H1 (cell line): ENCODE measurements around the gene ACTL6A. TPM values are rescaled to one million over a fixed set of nuclear protein-coding genes. Genes with fewer than 3 reads are reported as not detected.

Source experiments
- CTCF ChIA-PET: fragments of 300-600 bp; sonication (Branson Sonifier 250); formaldehyde crosslinking; loops from one replicate; lab custom pipeline; 2021; ENCODE audit not compliant: partially characterized antibody; lab: Charles Lee
- POLR2A ChIA-PET: fragments of 300-600 bp; sonication (Branson Sonifier 250); formaldehyde crosslinking; loops from one replicate; lab custom pipeline; 2021; ENCODE audit warnings: inconsistent platforms; ENCODE audit not compliant: partially characterized antibody; lab: Charles Lee
- DNase-seq, 2 experiments: peaks; one replicate each; pipeline versions ENCODE4 v3.0.0 to v3.0.0-alpha.2; 2010 to 2022; ENCODE audit warnings: low spot score in 2 of 2, low read depth in 1 of 2, mixed read lengths in 1 of 2
- FAIRE-seq: peaks from 2 replicates; lab custom pipeline; 2011; peaks lifted over from hg19 to GRCh38; lab: Jason Lieb, UNC
- H2AFZ ChIP-seq: 2 replicates; pipeline ENCODE4 v1.8.1; 2012; ENCODE audit warnings: low read length, inconsistent platforms
- H2AK5ac ChIP-seq: 2 replicates; pipeline ENCODE4 v1.6.1; 2013; ENCODE audit warnings: low read depth, low read length
- H2BK120ac ChIP-seq: replicated peaks from 2 replicates; pipeline ENCODE3; 2013; ENCODE audit warnings: low read depth, low read length, inconsistent platforms
- H2BK12ac ChIP-seq: 2 replicates; pipeline ENCODE4 v1.6.1; 2013; ENCODE audit warnings: low read depth, low read length
- H2BK15ac ChIP-seq: 2 replicates; pipeline ENCODE4 v1.6.1; 2013; ENCODE audit warnings: low read length
- H2BK20ac ChIP-seq: 2 replicates; pipeline ENCODE4 v1.6.1; 2013; ENCODE audit warnings: low read length
- H2BK5ac ChIP-seq: 2 replicates; pipeline ENCODE4 v1.6.1; 2013; ENCODE audit warnings: low read depth, low read length
- H3K14ac ChIP-seq: 2 replicates; pipeline ENCODE4 v1.6.1; 2013; ENCODE audit warnings: inconsistent platforms; ENCODE audit not compliant: insufficient read length
- H3K18ac ChIP-seq: 2 replicates; pipeline ENCODE4 v1.6.1; 2013; ENCODE audit warnings: low read length; ENCODE audit errors: extremely low read depth
- H3K23ac ChIP-seq: 2 replicates; pipeline ENCODE4 v1.6.1; 2013; ENCODE audit warnings: inconsistent platforms; ENCODE audit not compliant: insufficient read length
- H3K23me2 ChIP-seq: 2 replicates; pipeline ENCODE4 v1.6.1; 2013; ENCODE audit warnings: low read depth, low read length
- H3K27ac ChIP-seq: 2 replicates; pipeline ENCODE4 v1.6.1; 2011; ENCODE audit warnings: low read depth, low read length, inconsistent platforms
- H3K27me3 ChIP-seq, 4 experiments: replicated peaks in 1 of 4; 1 replicate in 1 of 4; 2 replicates in 3 of 4; pipeline versions ENCODE4 v1.6.1 to v1.8.1; 2011 to 2013; ENCODE audit warnings: low read length in 3 of 4, mild to moderate bottlenecking in 3 of 4, inconsistent platforms in 2 of 4, mixed read lengths in 2 of 4, moderate library complexity in 1 of 4; ENCODE audit not compliant: control insufficient read depth in 3 of 4, insufficient read depth in 3 of 4; ENCODE audit errors: extremely low read depth in 1 of 4
- H3K36me3 ChIP-seq, 4 experiments: 2 replicates each; pipeline versions ENCODE4 v1.6.1 to v1.8.1; 2011 to 2013; ENCODE audit warnings: mild to moderate bottlenecking in 4 of 4, low read length in 3 of 4, moderate library complexity in 2 of 4, control low read depth in 1 of 4, inconsistent platforms in 1 of 4; ENCODE audit not compliant: insufficient read depth in 4 of 4, control insufficient read depth in 2 of 4
- H3K4ac ChIP-seq: replicated peaks from 2 replicates; pipeline ENCODE3; 2013; ENCODE audit warnings: low read length, low read depth, mixed read lengths, inconsistent platforms; ENCODE audit not compliant: insufficient read length
- H3K4me1 ChIP-seq, 4 experiments: replicated peaks in 1 of 4; 1 replicate in 1 of 4; 2 replicates in 3 of 4; pipeline versions ENCODE4 v1.6.1 to v1.8.1; 2011 to 2013; ENCODE audit warnings: low read length in 3 of 4, inconsistent platforms in 2 of 4, mixed read lengths in 1 of 4; ENCODE audit not compliant: insufficient read depth in 4 of 4, control insufficient read depth in 3 of 4
- H3K4me2 ChIP-seq, 2 experiments: 2 replicates each; pipeline versions ENCODE4 v1.6.1 to v1.8.1; 2011 to 2013; ENCODE audit warnings: low read depth in 2 of 2, low read length in 2 of 2, control low read depth in 1 of 2, inconsistent platforms in 1 of 2, mild to moderate bottlenecking in 1 of 2; ENCODE audit not compliant: insufficient read depth in 1 of 2
- H3K4me3 ChIP-seq, 4 experiments: fragments of 200-600, 300-600 bp in 1 of 4; sonication (generic), shearing (Covaris generic), sonication (Bioruptor Twin) in 1 of 4; 2 replicates each; pipeline versions ENCODE4 v1.5.1 to v1.8.1; 2011 to 2016; ENCODE audit warnings: low read length in 4 of 4, low read depth in 3 of 4, control low read depth in 2 of 4, inconsistent platforms in 2 of 4, mild to moderate bottlenecking in 2 of 4, mixed read lengths in 1 of 4, moderate library complexity in 1 of 4; ENCODE audit not compliant: insufficient read depth in 2 of 4; ENCODE audit errors: extremely low read depth in 1 of 4
- H3K56ac ChIP-seq: replicated peaks from 2 replicates; pipeline ENCODE3; 2013; ENCODE audit warnings: low read depth, mild to moderate bottlenecking, mixed read lengths, low read length, inconsistent platforms; ENCODE audit not compliant: insufficient read length
- H3K79me1 ChIP-seq: 2 replicates; pipeline ENCODE4 v1.6.1; 2013; ENCODE audit warnings: low read depth, low read length, control low read depth
- H3K79me2 ChIP-seq, 2 experiments: 2 replicates each; pipeline versions ENCODE4 v1.6.1 to v1.8.1; 2012 to 2013; ENCODE audit warnings: low read length in 2 of 2, mild to moderate bottlenecking in 2 of 2, inconsistent platforms in 1 of 2; ENCODE audit not compliant: insufficient read depth in 2 of 2, control insufficient read depth in 1 of 2
- H3K9ac ChIP-seq, 4 experiments: replicated peaks in 1 of 4; 1 replicate in 1 of 4; 2 replicates in 3 of 4; pipeline versions ENCODE4 v1.6.1 to v1.8.1; 2011 to 2013; ENCODE audit warnings: low read depth in 3 of 4, low read length in 3 of 4, control low read depth in 2 of 4, mild to moderate bottlenecking in 2 of 4, moderate library complexity in 2 of 4, inconsistent platforms in 1 of 4; ENCODE audit errors: extremely low read depth in 1 of 4
- H3K9me3 ChIP-seq, 2 experiments: 2 replicates each; pipeline versions ENCODE4 v1.6.1 to v1.8.1; 2012 to 2013; ENCODE audit warnings: mild to moderate bottlenecking in 2 of 2, moderate library complexity in 2 of 2, control low read depth in 1 of 2, inconsistent platforms in 1 of 2, low read depth in 1 of 2, low read length in 1 of 2, mixed read lengths in 1 of 2; ENCODE audit not compliant: insufficient read depth in 2 of 2
- H4K20me1 ChIP-seq, 2 experiments: replicated peaks in 1 of 2; 2 replicates each; pipeline versions ENCODE3 to v1.8.1; 2011 to 2013; ENCODE audit warnings: inconsistent platforms in 2 of 2, low read length in 2 of 2, mild to moderate bottlenecking in 1 of 2; ENCODE audit not compliant: insufficient read depth in 2 of 2, control insufficient read depth in 1 of 2
- H4K5ac ChIP-seq: 2 replicates; pipeline ENCODE4 v1.6.1; 2013; ENCODE audit warnings: low read length, low read depth, mixed read lengths, inconsistent platforms; ENCODE audit not compliant: insufficient read length
- H4K8ac ChIP-seq: 2 replicates; pipeline ENCODE4 v1.8.0; 2013; ENCODE audit warnings: mild to moderate bottlenecking, moderate library complexity, low read length, inconsistent platforms; ENCODE audit not compliant: insufficient read depth; ENCODE audit errors: extremely low read depth
- H4K91ac ChIP-seq: replicated peaks from 2 replicates; pipeline ENCODE3; 2013; ENCODE audit warnings: low read length, mixed read lengths, inconsistent platforms; ENCODE audit not compliant: insufficient read length
- ASH2L ChIP-seq: fragments of 200-600, 300-600 bp; sonication (generic); IDR thresholded peaks from one replicate; pipeline ENCODE4 v1.7.1; 2017; ENCODE audit warnings: low read length
- CEBPB ChIP-seq: IDR thresholded peaks from 2 replicates; pipeline ENCODE4 v1.6.1; 2012; ENCODE audit warnings: low read depth, low read length
- FOSL1 ChIP-seq: IDR thresholded peaks from 2 replicates; pipeline ENCODE4 v1.6.1; 2011; ENCODE audit warnings: mild to moderate bottlenecking, low read depth, low read length, moderate library complexity; ENCODE audit not compliant: insufficient read depth
- JUN ChIP-seq: IDR thresholded peaks from 2 replicates; pipeline ENCODE4 v1.6.1; 2011; ENCODE audit warnings: low read depth, mild to moderate bottlenecking, improper control_type of control experiment, low read length
- KDM4A ChIP-seq: IDR thresholded peaks from one replicate; pipeline ENCODE4 v1.7.1; 2012; ENCODE audit warnings: low read depth, mild to moderate bottlenecking, moderate library complexity, low read length, inconsistent platforms; ENCODE audit not compliant: severe bottlenecking
- KDM5A ChIP-seq: fragments of 200-600 bp; IDR thresholded peaks from 2 replicates; pipeline ENCODE4 v1.7.1; 2012; ENCODE audit warnings: mild to moderate bottlenecking, low read length, inconsistent platforms, mixed read lengths
- RBBP5 ChIP-seq: IDR thresholded peaks from 2 replicates; pipeline ENCODE4 v1.7.1; 2012; ENCODE audit warnings: low read depth, mild to moderate bottlenecking, inconsistent platforms, low read length, moderate library complexity, borderline replicate concordance
- ZNF274 ChIP-seq: IDR thresholded peaks from 2 replicates; pipeline ENCODE4 v1.7.0; 2012; ENCODE audit warnings: low read length, borderline replicate concordance; ENCODE audit errors: extremely low read depth
- WGBS, 2 experiments: shearing (Covaris generic) in 1 of 2; methylation state at CpG; one replicate each; pipeline versions ENCODE4 v1.1.6 to v1.1.7; 2013 to 2015; ENCODE audit warnings: low lambda C conversion rate in 2 of 2, mixed read lengths in 2 of 2, inconsistent platforms in 1 of 2, low coverage in 1 of 2, missing lambda C conversion rate in 1 of 2; ENCODE audit not compliant: insufficient replicate concordance in 2 of 2, insufficient coverage in 1 of 2, insufficient read length in 1 of 2; ENCODE audit errors: extremely low coverage in 1 of 2, missing lambda C conversion rate in 1 of 2; 5-methylcytosine and 5-hydroxymethylcytosine counted together
- polyA plus RNA-seq, 7 experiments: library from polyadenylated mRNA; depleted of rRNA in 3 of 7; stranded (reverse) in 5 of 7; unstranded in 2 of 7; fragments of >200 nt in 5 of 7; fragments of 200-250 nt in 2 of 7; gene quantifications; 1 replicate in 5 of 7; 2 replicates in 1 of 7; 4 replicates in 1 of 7; pipeline versions ENCODE4 v1.2.1 to v1.2.3, GENCODE V29; 2011 to 2013; ENCODE audit warnings: missing spikeins in 2 of 7, mixed read lengths in 2 of 7
- total RNA-seq: library from RNA; stranded (reverse); fragmentation: NEBNext Ultra II Directional; extraction: Animal tissue kit (Norgen Biotek cat#: 25700); gene quantifications from 2 replicates; pipeline ENCODE4 v1.2.1, GENCODE V29; 2021
- TF ChIP-seq, protein P1 (sequence below): IDR thresholded peaks from 2 replicates; pipeline ENCODE4 v1.6.1; 2012; ENCODE audit warnings: low read length, inconsistent platforms
- TF ChIP-seq, protein P2 (sequence below): IDR thresholded peaks from 2 replicates; pipeline ENCODE4 v1.6.1; 2012; ENCODE audit warnings: inconsistent platforms
- TF ChIP-seq, protein P3 (sequence below): IDR thresholded peaks from 2 replicates; pipeline ENCODE4 v1.6.1; 2011; ENCODE audit warnings: low read length, improper control_type of control experiment

Gene ACTL6A
- total and polyA plus RNA-seq, 2 of the 8 experiments (the other 6 are each of a cell fraction or from before 2014, with no cell fraction given) = 76.9 to 99.5 TPM

DNA sequence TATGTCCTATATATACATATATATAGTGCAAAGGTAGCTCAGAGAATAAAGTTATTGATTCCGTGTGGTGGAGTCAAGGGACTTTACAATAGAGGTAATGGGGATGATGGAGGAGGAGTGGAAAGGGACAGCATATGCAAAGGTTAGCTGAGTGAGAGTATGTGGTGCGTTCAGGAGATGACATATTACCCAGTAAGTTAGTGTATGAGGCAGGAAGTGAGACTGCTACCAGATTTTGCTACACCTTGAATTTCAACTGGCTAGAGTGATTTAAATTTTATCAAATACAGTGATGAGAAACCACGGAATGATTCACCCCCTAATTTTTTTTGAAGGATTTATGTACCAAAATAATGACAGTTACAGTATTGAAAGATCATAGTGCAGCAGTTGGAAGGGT, 2.8 kb downstream of the ACTL6A start:
- Histone ChIP-seq H2AFZ (no peak overlapping the region), H3K79me2 (peaks cover 25 to 52% of the 10 kb centered on the region in 2 experiments), H3K36me3 (peaks cover 3 to 10% (median 8%) of the 10 kb centered on the region in 4 experiments; a peak in 6 of 8 replicates), H2BK120ac (no peak overlapping the region), H2BK15ac (no peak overlapping the region), H3K23ac (no peak overlapping the region), H3K4ac (no peak overlapping the region), H4K5ac (no peak overlapping the region), H3K9ac (no peak overlapping the region), H3K4me3 (no peak overlapping the region), H4K20me1 (peaks cover 1 to 11% of the 10 kb centered on the region in 2 experiments), H2BK20ac (no peak overlapping the region), H2BK5ac (no peak overlapping the region), H3K56ac (no peak overlapping the region), H2AK5ac (no peak overlapping the region), H3K9me3 (no peaks in the 10 kb centered on the region), H4K8ac (no peak overlapping the region), H3K27ac (no peak overlapping the region), H3K14ac (no peak overlapping the region), H3K18ac (no peak overlapping the region), H3K27me3 (no peaks in the 10 kb centered on the region), H3K79me1 (no peaks in the 10 kb centered on the region; the same call in 1 of the 2 replicates), H2BK12ac (no peak overlapping the region), H3K4me2 (no peak overlapping the region), H3K23me2 (no peaks in the 10 kb centered on the region), H3K4me1 (no peaks in the 10 kb centered on the region; a peak in 1 of 7 replicates), H4K91ac (no peak overlapping the region)
- DNase-seq (no peak), FAIRE-seq (no peak)
- WGBS, 2 experiments = 86% methylated on average over 3 of the region's 3 CpGs; no CpG with 5 or more reads in 1 of the 2 experiments
- POLR2A ChIA-PET = interaction anchor here (0.9 to 1.6 kb wide), 3 partner anchors 14 to 152 kb away, joined by 3 read pairs; partner anchors contain the start of gene USP13
- CTCF ChIA-PET = interaction anchor here (0.6 to 1.3 kb wide), 3 partner anchors 119 to 475 kb away, joined by 3 read pairs; no protein-coding TSS in a partner anchor
- TF ChIP-seq KDM4A = no peak
- no peak for TF ChIP-seq ZNF274
- no peak for TF ChIP-seq FOSL1
- TF ChIP-seq JUN = no peak
- TF ChIP-seq, protein P1, sequence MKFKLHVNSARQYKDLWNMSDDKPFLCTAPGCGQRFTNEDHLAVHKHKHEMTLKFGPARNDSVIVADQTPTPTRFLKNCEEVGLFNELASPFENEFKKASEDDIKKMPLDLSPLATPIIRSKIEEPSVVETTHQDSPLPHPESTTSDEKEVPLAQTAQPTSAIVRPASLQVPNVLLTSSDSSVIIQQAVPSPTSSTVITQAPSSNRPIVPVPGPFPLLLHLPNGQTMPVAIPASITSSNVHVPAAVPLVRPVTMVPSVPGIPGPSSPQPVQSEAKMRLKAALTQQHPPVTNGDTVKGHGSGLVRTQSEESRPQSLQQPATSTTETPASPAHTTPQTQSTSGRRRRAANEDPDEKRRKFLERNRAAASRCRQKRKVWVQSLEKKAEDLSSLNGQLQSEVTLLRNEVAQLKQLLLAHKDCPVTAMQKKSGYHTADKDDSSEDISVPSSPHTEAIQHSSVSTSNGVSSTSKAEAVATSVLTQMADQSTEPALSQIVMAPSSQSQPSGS = no peak
- no peak for TF ChIP-seq KDM5A
- no peak for TF ChIP-seq RBBP5
- no peak for TF ChIP-seq CEBPB
- TF ChIP-seq ASH2L = no peak
- TF ChIP-seq, protein P2, sequence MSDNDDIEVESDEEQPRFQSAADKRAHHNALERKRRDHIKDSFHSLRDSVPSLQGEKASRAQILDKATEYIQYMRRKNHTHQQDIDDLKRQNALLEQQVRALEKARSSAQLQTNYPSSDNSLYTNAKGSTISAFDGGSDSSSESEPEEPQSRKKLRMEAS = no peak
- TF ChIP-seq, protein P3, sequence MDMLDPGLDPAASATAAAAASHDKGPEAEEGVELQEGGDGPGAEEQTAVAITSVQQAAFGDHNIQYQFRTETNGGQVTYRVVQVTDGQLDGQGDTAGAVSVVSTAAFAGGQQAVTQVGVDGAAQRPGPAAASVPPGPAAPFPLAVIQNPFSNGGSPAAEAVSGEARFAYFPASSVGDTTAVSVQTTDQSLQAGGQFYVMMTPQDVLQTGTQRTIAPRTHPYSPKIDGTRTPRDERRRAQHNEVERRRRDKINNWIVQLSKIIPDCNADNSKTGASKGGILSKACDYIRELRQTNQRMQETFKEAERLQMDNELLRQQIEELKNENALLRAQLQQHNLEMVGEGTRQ = no peak
